ENCODE data around the gene CERS5.

GRCh38 chr12:50203691-50204090, 36.5 kb upstream of the CERS5 start:
- no peak for TF ChIP-seq CTCF (IDR thresholded peaks at IDR 0.05; ENCODE audit: low read depth, low read length)
- no peak for TF ChIP-seq EZH2phosphoT487 (IDR thresholded peaks at IDR 0.05; ENCODE audit: low read depth)

Measured in OCI-LY3 (cell line).